Astrocyte (in vitro differentiated cells and primary cell): ENCODE measurements around the gene RAB14. TPM values are rescaled to one million over a fixed set of nuclear protein-coding genes. Genes with fewer than 3 reads are reported as not detected.
A peak's percentile ranks its signal among the peaks of the same experiment; 100 is the strongest.

Source experiments
- DNase-seq: peaks from one replicate; pipeline ENCODE4 v3.0.0-alpha.2; 2010; ENCODE audit warnings: low read depth
- FAIRE-seq: peaks from 2 replicates; lab custom pipeline; 2011; peaks lifted over from hg19 to GRCh38; lab: Jason Lieb, UNC
- H2AFZ ChIP-seq: 2 replicates; pipeline ENCODE4 v1.6.0; 2012; ENCODE audit warnings: low read depth, low read length, inconsistent platforms
- H3K27ac ChIP-seq: 2 replicates; pipeline ENCODE4 v1.5.1; 2011; ENCODE audit warnings: low read depth, low read length, inconsistent platforms
- H3K27me3 ChIP-seq: 2 replicates; pipeline ENCODE4 v1.6.0; 2011; ENCODE audit warnings: low read length, inconsistent platforms; ENCODE audit not compliant: insufficient read depth
- H3K36me3 ChIP-seq: 2 replicates; pipeline ENCODE4 v1.5.1; 2011; ENCODE audit warnings: low read length, inconsistent platforms; ENCODE audit not compliant: insufficient read depth
- H3K4me1 ChIP-seq: 2 replicates; pipeline ENCODE4 v1.5.1; 2011; ENCODE audit warnings: low read length, inconsistent platforms; ENCODE audit not compliant: insufficient read depth
- H3K4me2 ChIP-seq: 2 replicates; pipeline ENCODE4 v1.6.0; 2012; ENCODE audit warnings: low read length, inconsistent platforms
- H3K4me3 ChIP-seq: 2 replicates; pipeline ENCODE4 v1.5.1; 2011; ENCODE audit warnings: low read depth, mild to moderate bottlenecking, low read length, inconsistent platforms; ENCODE audit not compliant: insufficient read depth
- H3K79me2 ChIP-seq: 2 replicates; pipeline ENCODE4 v1.6.0; 2012; ENCODE audit warnings: mild to moderate bottlenecking, low read length, inconsistent platforms; ENCODE audit not compliant: insufficient read depth
- H3K9ac ChIP-seq: 2 replicates; pipeline ENCODE4 v1.6.0; 2012; ENCODE audit warnings: mild to moderate bottlenecking, low read length, inconsistent platforms
- H3K9me3 ChIP-seq: 2 replicates; pipeline ENCODE4 v1.5.1; 2012; ENCODE audit warnings: low read depth, mild to moderate bottlenecking, low read length, inconsistent platforms; ENCODE audit not compliant: insufficient read depth
- H4K20me1 ChIP-seq: 2 replicates; pipeline ENCODE4 v1.6.0; 2012; ENCODE audit warnings: low read length, inconsistent platforms; ENCODE audit not compliant: insufficient read depth
- H3K27ac Mint-ChIP-seq: one replicate; pipeline ENCODE4 v1.8.0; 2021; ENCODE audit warnings: mild to moderate bottlenecking, mixed read lengths; ENCODE audit not compliant: unreplicated experiment
- H3K27me3 Mint-ChIP-seq: one replicate; pipeline ENCODE4 v1.8.0; 2021; ENCODE audit warnings: low read depth, mixed read lengths; ENCODE audit not compliant: unreplicated experiment
- H3K36me3 Mint-ChIP-seq: one replicate; pipeline ENCODE4 v1.8.0; 2021; ENCODE audit warnings: low read depth, mixed read lengths; ENCODE audit not compliant: unreplicated experiment
- H3K4me1 Mint-ChIP-seq: one replicate; pipeline ENCODE4 v1.8.0; 2021; ENCODE audit warnings: low read depth, mixed read lengths; ENCODE audit not compliant: unreplicated experiment
- H3K4me3 Mint-ChIP-seq: one replicate; pipeline ENCODE4 v1.8.0; 2021; ENCODE audit warnings: mild to moderate bottlenecking, moderate library complexity, mixed read lengths; ENCODE audit not compliant: unreplicated experiment
- H3K9me3 Mint-ChIP-seq: one replicate; pipeline ENCODE4 v1.8.0; 2021; ENCODE audit warnings: mild to moderate bottlenecking, mixed read lengths; ENCODE audit not compliant: unreplicated experiment
- CTCF ChIP-seq: IDR thresholded peaks from 2 replicates; pipeline ENCODE4 v1.5.1; 2011; ENCODE audit warnings: low read depth, mild to moderate bottlenecking, inconsistent platforms, low read length, moderate library complexity; ENCODE audit not compliant: insufficient read depth
- EZH2 ChIP-seq: IDR thresholded peaks from 2 replicates; pipeline ENCODE4 v1.6.1; 2012; ENCODE audit warnings: mild to moderate bottlenecking, low read length, inconsistent platforms; ENCODE audit not compliant: insufficient read depth
- total RNA-seq: library from RNA; stranded (reverse); gene quantifications from 2 replicates; pipeline ENCODE4 v1.2.1, GENCODE V29; 2021

RAB14 gene
- total RNA-seq, 1 donor from 2014 or later, result 72.1 TPM

DNA sequence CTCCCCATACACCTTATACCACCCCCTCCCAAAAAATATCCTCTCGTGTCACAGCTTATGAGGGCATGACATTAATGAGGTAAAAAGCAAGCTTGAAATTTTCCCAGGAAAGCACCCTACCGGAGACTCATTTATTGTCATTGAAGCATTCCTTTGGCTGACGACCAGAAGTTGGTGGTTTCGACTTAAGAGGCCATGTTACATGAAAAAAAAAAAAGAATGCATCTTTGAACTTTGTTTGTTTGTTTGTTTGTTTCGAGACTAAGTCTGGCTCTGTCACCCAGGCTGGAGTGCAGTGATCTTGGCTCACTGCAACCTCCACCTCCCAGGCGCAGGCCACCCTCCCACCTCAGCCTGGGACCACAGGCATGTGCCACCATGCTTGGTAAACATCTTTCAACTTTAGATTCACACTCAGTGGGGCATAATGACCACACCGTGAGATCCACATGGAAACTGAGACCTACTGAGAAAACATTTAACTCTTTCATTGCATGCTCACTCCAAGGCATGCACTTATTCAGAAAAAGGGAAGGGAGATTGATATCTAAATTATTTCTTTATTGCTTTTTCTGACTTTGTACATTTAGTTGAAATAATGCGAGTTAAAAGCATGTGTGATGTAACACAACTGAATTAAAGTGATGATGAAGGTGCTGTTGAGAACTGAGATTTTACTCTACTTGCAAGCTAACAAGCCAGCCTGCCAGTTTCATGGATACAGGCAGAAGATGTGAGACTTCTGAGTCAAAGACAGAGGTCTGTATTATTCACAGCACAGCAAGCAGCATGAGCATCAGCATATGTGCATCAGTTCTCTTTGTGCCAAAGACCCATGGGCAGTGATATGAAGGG, 5.1 kb upstream of the RAB14 start:
- no peaks in the 10 kb centered on the region for H3K36me3 ChIP-seq
- Mint-ChIP-seq H3K27ac (no peak overlapping the region), H3K9me3 (no peaks in the 10 kb centered on the region), H3K4me3 (no peak overlapping the region), H3K4me1 (peaks cover 3% of the 10 kb centered on the region), H3K27me3 (no peaks in the 10 kb centered on the region), H3K36me3 (peaks cover 2% of the 10 kb centered on the region)
- no peak overlapping the region for H3K27ac ChIP-seq
- H4K20me1 ChIP-seq, result no peaks in the 10 kb centered on the region
- H3K4me1 ChIP-seq, result no peaks in the 10 kb centered on the region
- H3K9ac ChIP-seq, result no peak overlapping the region
- no peaks in the 10 kb centered on the region for H3K27me3 ChIP-seq
- peaks cover under 1% of the 10 kb centered on the region for H3K79me2 ChIP-seq
- no peak overlapping the region for H3K4me2 ChIP-seq
- H3K4me3 ChIP-seq, result no peak overlapping the region
- TF ChIP-seq CTCF (no peak), EZH2 (no peak)
- no peak overlapping the region for H2AFZ ChIP-seq
- no peak for FAIRE-seq
- DNase-seq, result peak; percentile 55
- H3K9me3 ChIP-seq, result no peaks in the 10 kb centered on the region

GRCh38 chr9:121204611-121205010, 2.9 kb upstream of the RAB14 start:
- Histone ChIP-seq H3K4me2 (no peak overlapping the region), H3K36me3 (no peaks in the 10 kb centered on the region), H3K4me1 (peaks cover 8% of the 10 kb centered on the region), H3K79me2 (peaks cover 21% of the 10 kb centered on the region), H3K27me3 (no peaks in the 10 kb centered on the region), H4K20me1 (peaks cover 14% of the 10 kb centered on the region), H3K27ac (no peak overlapping the region), H3K9me3 (no peaks in the 10 kb centered on the region), H3K4me3 (no peak overlapping the region), H3K9ac (no peak overlapping the region), H2AFZ (no peak overlapping the region)
- H3K36me3 Mint-ChIP-seq, result peaks cover 2% of the 10 kb centered on the region
- H3K4me3 Mint-ChIP-seq, result no peak overlapping the region
- no peaks in the 10 kb centered on the region for H3K27me3 Mint-ChIP-seq
- no peak overlapping the region for H3K27ac Mint-ChIP-seq
- DNase-seq, result no peak
- peaks cover 7% of the 10 kb centered on the region for H3K4me1 Mint-ChIP-seq
- no peak for FAIRE-seq
- no peak for TF ChIP-seq CTCF
- no peak for TF ChIP-seq EZH2
- no peaks in the 10 kb centered on the region for H3K9me3 Mint-ChIP-seq

GRCh38 chr9:121204121-121204520, 2.5 kb upstream of the RAB14 start:
- peaks cover 2% of the 10 kb centered on the region for H3K36me3 Mint-ChIP-seq
- peaks cover 9% of the 10 kb centered on the region for H3K4me1 Mint-ChIP-seq
- Histone ChIP-seq H3K27me3 (no peaks in the 10 kb centered on the region), H3K36me3 (no peaks in the 10 kb centered on the region), H3K9ac (no peak overlapping the region), H3K4me3 (no peak overlapping the region), H2AFZ (no peak overlapping the region), H4K20me1 (peaks cover 19% of the 10 kb centered on the region), H3K9me3 (no peaks in the 10 kb centered on the region), H3K4me1 (peaks cover 9% of the 10 kb centered on the region), H3K79me2 (peaks cover 26% of the 10 kb centered on the region), H3K27ac (no peak overlapping the region), H3K4me2 (no peak overlapping the region)
- TF ChIP-seq CTCF (no peak), EZH2 (no peak)
- no peak overlapping the region for H3K4me3 Mint-ChIP-seq
- DNase-seq (no peak), FAIRE-seq (no peak)
- H3K27ac Mint-ChIP-seq, result no peak overlapping the region
- no peaks in the 10 kb centered on the region for H3K27me3 Mint-ChIP-seq
- no peaks in the 10 kb centered on the region for H3K9me3 Mint-ChIP-seq
